Mesendoderm (in vitro differentiated cells): Measurements from ENCODE around the gene COMMD2.

Experiments
- DNase-seq: peaks from one replicate; pipeline ENCODE4 v3.0.0; 2013
- H2AK5ac ChIP-seq: 2 replicates; pipeline ENCODE4 v1.6.1; 2013; ENCODE audit warnings: low read length, inconsistent platforms
- H2BK120ac ChIP-seq: 2 replicates; pipeline ENCODE4 v1.6.1; 2013; ENCODE audit warnings: low read depth, mild to moderate bottlenecking, low read length, moderate library complexity, mixed read lengths
- H2BK15ac ChIP-seq: replicated peaks from 2 replicates; pipeline ENCODE4 v1.6.1; 2013; ENCODE audit warnings: low read depth, mild to moderate bottlenecking, moderate library complexity
- H2BK5ac ChIP-seq: 2 replicates; pipeline ENCODE4 v1.6.1; 2013; ENCODE audit warnings: low read length, inconsistent platforms
- H3K18ac ChIP-seq: 2 replicates; pipeline ENCODE4 v1.6.1; 2013; ENCODE audit warnings: mild to moderate bottlenecking, low read length, mixed read lengths
- H3K23ac ChIP-seq: one replicate; pipeline ENCODE4 v1.6.1; 2013; ENCODE audit warnings: low read length
- H3K27ac ChIP-seq: 2 replicates; pipeline ENCODE4 v1.5.1; 2013; ENCODE audit warnings: low read depth, mild to moderate bottlenecking, inconsistent platforms, low read length, moderate library complexity
- H3K27me3 ChIP-seq: 2 replicates; pipeline ENCODE4 v1.6.1; 2013; ENCODE audit warnings: low read length, control low read depth, mild to moderate bottlenecking, inconsistent platforms; ENCODE audit not compliant: insufficient read depth, poor library complexity
- H3K36me3 ChIP-seq: 2 replicates; pipeline ENCODE4 v1.6.1; 2013; ENCODE audit warnings: low read length, inconsistent platforms; ENCODE audit not compliant: control insufficient read depth, insufficient read depth
- H3K4ac ChIP-seq: one replicate; pipeline ENCODE4 v1.6.1; 2013; ENCODE audit warnings: low read depth, mild to moderate bottlenecking, low read length, moderate library complexity
- H3K4me1 ChIP-seq: 2 replicates; pipeline ENCODE4 v1.6.1; 2013; ENCODE audit warnings: low read depth, low read length, inconsistent platforms; ENCODE audit not compliant: control insufficient read depth
- H3K4me2 ChIP-seq: 2 replicates; pipeline ENCODE4 v1.6.1; 2013; ENCODE audit warnings: low read length
- H3K4me3 ChIP-seq: 2 replicates; pipeline ENCODE4 v1.5.1; 2013; ENCODE audit warnings: mild to moderate bottlenecking, low read length
- H3K56ac ChIP-seq: one replicate; pipeline ENCODE4 v1.6.1; 2013; ENCODE audit warnings: low read length
- H3K79me1 ChIP-seq: 2 replicates; pipeline ENCODE4 v1.6.1; 2013; ENCODE audit warnings: low read length, inconsistent platforms
- H3K79me2 ChIP-seq: 2 replicates; pipeline ENCODE4 v1.6.1; 2013; ENCODE audit warnings: mild to moderate bottlenecking, low read length; ENCODE audit not compliant: control insufficient read depth, insufficient read depth
- H3K9ac ChIP-seq: 2 replicates; pipeline ENCODE4 v1.6.1; 2013; ENCODE audit warnings: low read length, inconsistent platforms
- H4K5ac ChIP-seq: one replicate; pipeline ENCODE4 v1.6.1; 2013; ENCODE audit warnings: low read length
- H4K8ac ChIP-seq: one replicate; pipeline ENCODE4 v1.6.1; 2013; ENCODE audit warnings: low read depth, mild to moderate bottlenecking, control low read depth, low read length, moderate library complexity
- WGBS: extraction: QIAGEN DNeasy Blood & Tissue Kit; methylation state at CpG from one replicate; pipeline ENCODE4 v1.1.7; 2013; ENCODE audit warnings: low lambda C conversion rate, missing lambda C conversion rate; ENCODE audit not compliant: insufficient coverage; ENCODE audit errors: extremely low coverage; 5-methylcytosine and 5-hydroxymethylcytosine counted together

The COMMD2 gene

DNA sequence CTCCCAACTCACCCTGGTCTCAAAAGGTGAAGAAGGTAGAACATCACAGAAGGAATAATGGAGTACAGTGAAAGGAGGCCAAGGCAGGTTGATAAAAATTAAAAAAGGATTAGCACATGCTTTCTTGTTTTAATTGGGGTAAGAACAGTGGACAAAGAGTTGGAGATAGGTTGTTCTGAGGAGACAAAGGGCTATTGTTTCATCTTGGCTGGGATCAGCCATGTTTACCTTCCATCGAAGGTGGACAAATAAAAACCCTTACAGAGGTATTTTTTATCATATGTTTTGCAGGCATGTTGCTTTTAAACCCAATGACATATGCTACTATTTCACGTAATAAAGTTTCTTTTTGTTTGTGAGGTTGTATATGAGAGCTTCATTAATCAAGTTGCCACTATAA is 12.9 kb downstream of the COMMD2 start:
- no peak overlapping the region for H2AK5ac ChIP-seq
- no peaks in the 10 kb centered on the region for H3K79me1 ChIP-seq
- no peak overlapping the region for H3K18ac ChIP-seq
- no peak overlapping the region for H3K9ac ChIP-seq
- no peak overlapping the region for H3K23ac ChIP-seq
- H3K27me3 ChIP-seq = no peaks in the 10 kb centered on the region
- no peak overlapping the region for H3K4ac ChIP-seq
- no peak overlapping the region for H3K4me3 ChIP-seq
- no peaks in the 10 kb centered on the region for H3K4me1 ChIP-seq
- H2BK5ac ChIP-seq = no peak overlapping the region
- no peak overlapping the region for H2BK15ac ChIP-seq
- H3K79me2 ChIP-seq = no peaks in the 10 kb centered on the region
- DNase-seq = no peak
- H3K4me2 ChIP-seq = no peak overlapping the region
- no CpG with 5 or more reads among the region's 2 CpGs for WGBS
- H3K56ac ChIP-seq = no peak overlapping the region
- H3K27ac ChIP-seq = no peak overlapping the region
- H4K8ac ChIP-seq = no peak overlapping the region
- H2BK120ac ChIP-seq = no peak overlapping the region
- no peaks in the 10 kb centered on the region for H3K36me3 ChIP-seq
- H4K5ac ChIP-seq = no peak overlapping the region

DNA sequence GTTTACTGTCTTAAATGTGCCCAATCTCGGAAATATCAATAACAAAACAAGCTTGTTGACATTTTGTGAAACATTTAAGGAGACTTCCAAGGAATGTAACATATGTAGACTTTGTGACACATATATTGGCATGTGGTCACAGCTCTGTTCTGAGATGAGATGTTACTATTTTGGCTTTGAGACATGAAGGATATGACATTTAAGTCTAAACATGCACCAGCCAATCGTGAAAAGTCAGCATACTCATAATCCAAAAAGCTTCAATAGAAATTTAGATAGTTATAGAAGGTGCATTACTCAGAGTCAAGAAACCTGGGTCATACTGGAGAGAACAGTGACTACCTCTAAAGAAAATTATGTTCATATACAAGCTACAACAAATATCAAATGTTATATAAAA is 13.4 kb downstream of the COMMD2 start:
- no peak overlapping the region for H3K9ac ChIP-seq
- no peak overlapping the region for H3K4me3 ChIP-seq

DNA sequence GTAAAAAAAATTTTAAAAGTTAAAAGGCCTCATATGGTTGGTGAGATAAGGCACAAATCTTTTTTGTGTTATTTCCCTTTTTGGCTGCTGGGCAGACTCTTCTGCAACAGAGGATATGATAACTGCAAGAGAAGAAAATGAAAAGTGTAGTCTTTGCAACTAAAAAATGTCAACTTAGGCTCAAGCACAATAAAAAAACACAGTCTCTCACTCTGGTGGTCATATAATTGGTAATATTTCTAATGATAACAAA is 15.4 kb downstream of the COMMD2 start:
- Histone ChIP-seq H3K4me3 (no peak overlapping the region), H3K79me1 (no peaks in the 10 kb centered on the region), H3K27me3 (no peaks in the 10 kb centered on the region), H3K27ac (no peak overlapping the region), H2BK15ac (no peak overlapping the region), H3K79me2 (no peaks in the 10 kb centered on the region), H3K9ac (no peak overlapping the region), H3K23ac (no peak overlapping the region), H2BK120ac (no peak overlapping the region), H3K4ac (no peak overlapping the region), H3K4me2 (no peak overlapping the region), H3K18ac (no peak overlapping the region), H3K36me3 (no peaks in the 10 kb centered on the region), H4K5ac (no peak overlapping the region), H3K56ac (no peak overlapping the region), H4K8ac (no peak overlapping the region), H3K4me1 (no peaks in the 10 kb centered on the region), H2AK5ac (no peak overlapping the region), H2BK5ac (no peak overlapping the region)
- no peak for DNase-seq

More for the DNA sequence above, 13.4 kb downstream of the COMMD2 start:
- Histone ChIP-seq H3K4me2 (no peak overlapping the region), H3K23ac (no peak overlapping the region), H3K79me1 (no peaks in the 10 kb centered on the region), H3K4me1 (no peaks in the 10 kb centered on the region), H4K5ac (no peak overlapping the region), H3K4ac (no peak overlapping the region), H3K27ac (no peak overlapping the region), H2BK5ac (no peak overlapping the region), H2BK15ac (no peak overlapping the region), H3K18ac (no peak overlapping the region), H3K36me3 (no peaks in the 10 kb centered on the region), H2AK5ac (no peak overlapping the region), H3K56ac (no peak overlapping the region), H3K79me2 (no peaks in the 10 kb centered on the region), H3K27me3 (no peaks in the 10 kb centered on the region), H4K8ac (no peak overlapping the region), H2BK120ac (no peak overlapping the region)
- no CpG with 5 or more reads among the region's 2 CpGs for WGBS
- DNase-seq = no peak

DNA sequence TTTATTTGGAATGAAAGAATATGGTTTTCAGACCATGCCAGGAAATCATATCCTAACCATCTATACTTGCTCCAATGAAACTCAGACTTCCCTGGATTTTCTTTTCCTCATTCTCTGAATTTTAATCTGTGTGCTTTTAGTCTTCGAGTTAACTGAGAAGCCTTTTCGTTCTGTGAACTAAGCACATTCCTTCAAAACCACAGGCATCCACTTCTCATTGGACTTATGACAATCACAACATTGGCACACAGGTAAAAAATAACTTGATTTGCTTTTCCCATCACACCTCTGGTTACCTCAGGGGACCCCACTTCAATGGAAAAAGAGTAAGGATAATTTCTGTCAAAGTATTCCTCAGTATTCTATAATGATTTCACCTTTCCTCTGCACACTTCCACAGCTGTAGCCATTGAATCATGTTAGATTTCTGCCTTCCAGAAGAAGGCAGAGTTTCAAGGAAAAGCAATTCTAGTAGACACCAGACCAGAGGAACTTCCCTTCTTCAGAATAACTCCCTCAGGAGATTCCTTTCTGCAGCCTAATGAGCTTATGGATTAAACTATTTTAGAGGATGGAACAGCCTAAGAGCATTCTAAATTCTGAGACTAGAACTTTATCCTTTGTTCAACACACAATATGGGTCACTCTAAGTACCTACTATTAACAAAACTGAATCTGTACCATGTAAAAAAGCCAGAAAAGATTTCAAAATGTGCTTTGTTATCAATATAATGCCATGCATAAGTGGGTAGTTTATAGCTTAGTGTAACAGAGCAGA is 15.9 kb downstream of the COMMD2 start:
- Histone ChIP-seq H3K9ac (no peak overlapping the region), H3K4me3 (no peak overlapping the region), H3K27me3 (no peaks in the 10 kb centered on the region), H3K4me2 (no peak overlapping the region), H2AK5ac (no peak overlapping the region), H3K79me2 (no peaks in the 10 kb centered on the region), H2BK120ac (no peak overlapping the region), H3K36me3 (no peaks in the 10 kb centered on the region), H3K4me1 (no peaks in the 10 kb centered on the region), H4K8ac (no peak overlapping the region), H2BK15ac (no peak overlapping the region), H3K23ac (no peak overlapping the region), H3K79me1 (no peaks in the 10 kb centered on the region), H3K18ac (no peak overlapping the region), H3K56ac (no peak overlapping the region), H3K27ac (no peak overlapping the region), H4K5ac (no peak overlapping the region), H3K4ac (no peak overlapping the region), H2BK5ac (no peak overlapping the region)
- no peak for DNase-seq
- no CpG with 5 or more reads among the region's 2 CpGs for WGBS

DNA sequence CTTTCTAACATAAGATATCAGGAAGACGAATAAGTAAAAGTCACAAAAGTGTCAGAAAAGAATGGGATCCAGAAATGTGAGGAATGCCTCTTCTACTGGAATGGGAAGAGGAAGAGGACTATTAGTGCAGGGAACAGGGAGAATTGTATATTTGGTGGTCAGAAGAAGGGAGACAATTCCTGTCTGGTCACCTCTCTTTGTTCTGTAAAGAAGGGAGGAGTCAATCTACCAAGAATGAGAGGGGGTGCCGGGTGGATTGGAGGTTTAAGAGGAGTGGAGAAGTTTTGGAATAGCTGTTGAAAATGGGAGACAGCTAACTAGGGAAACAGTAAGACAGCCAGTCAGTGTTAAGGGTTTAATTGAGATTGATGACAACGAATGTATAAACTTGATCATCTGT is 20.1 kb downstream of the COMMD2 start:
- Histone ChIP-seq H3K4me1 (no peaks in the 10 kb centered on the region), H2BK120ac (no peak overlapping the region), H3K4ac (no peak overlapping the region), H3K27ac (no peak overlapping the region), H3K27me3 (no peaks in the 10 kb centered on the region), H3K4me3 (no peak overlapping the region), H2BK5ac (no peak overlapping the region), H3K56ac (no peak overlapping the region), H2AK5ac (no peak overlapping the region), H3K18ac (no peak overlapping the region), H3K9ac (no peak overlapping the region), H4K5ac (no peak overlapping the region), H4K8ac (no peak overlapping the region), H3K4me2 (no peak overlapping the region), H3K79me2 (no peaks in the 10 kb centered on the region), H3K23ac (no peak overlapping the region), H2BK15ac (no peak overlapping the region), H3K79me1 (no peaks in the 10 kb centered on the region), H3K36me3 (no peaks in the 10 kb centered on the region)
- WGBS = 100% methylated on average over 1 of the region's 3 CpGs
- DNase-seq = no peak

DNA sequence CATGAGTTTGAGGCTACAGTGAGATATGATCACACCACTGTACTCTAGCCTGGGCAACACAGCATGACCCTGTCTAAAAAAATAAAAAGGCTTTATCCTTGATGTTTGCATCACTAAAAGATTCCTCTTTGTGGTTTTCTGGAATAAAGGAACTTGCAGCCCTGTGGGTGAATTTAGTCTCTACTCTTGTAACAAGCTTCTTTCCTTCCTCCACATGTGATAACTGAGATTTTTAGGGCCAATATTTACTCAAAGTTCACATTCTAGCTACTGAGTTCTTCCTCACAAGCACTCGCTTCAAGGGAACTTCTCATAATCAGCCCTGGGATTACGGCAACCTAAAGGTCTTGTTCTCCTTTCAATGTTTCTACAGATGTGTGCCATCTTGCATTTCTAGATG is 24.6 kb downstream of the COMMD2 start:
- H3K27ac ChIP-seq = no peak overlapping the region
- no peak overlapping the region for H3K56ac ChIP-seq
- no peak overlapping the region for H3K4me2 ChIP-seq
- no peaks in the 10 kb centered on the region for H3K4me1 ChIP-seq
- no peak overlapping the region for H3K23ac ChIP-seq
- H2BK15ac ChIP-seq = no peak overlapping the region
- no peak overlapping the region for H3K4ac ChIP-seq
- no peak overlapping the region for H2AK5ac ChIP-seq
- no peak overlapping the region for H2BK5ac ChIP-seq
- no peaks in the 10 kb centered on the region for H3K79me2 ChIP-seq
- no peak overlapping the region for H3K4me3 ChIP-seq
- H3K27me3 ChIP-seq = no peaks in the 10 kb centered on the region
- H2BK120ac ChIP-seq = no peak overlapping the region
- no peak overlapping the region for H3K9ac ChIP-seq
- no peak for DNase-seq
- no CpG with 5 or more reads among the region's 2 CpGs for WGBS
- no peak overlapping the region for H4K5ac ChIP-seq
- no peak overlapping the region for H4K8ac ChIP-seq
- no peaks in the 10 kb centered on the region for H3K79me1 ChIP-seq
- H3K18ac ChIP-seq = no peak overlapping the region
- no peaks in the 10 kb centered on the region for H3K36me3 ChIP-seq
